Adipocyte (in vitro differentiated cells): ENCODE measurements around the gene MOCS2.
A peak's percentile ranks its signal among the peaks of the same experiment; 100 is the strongest.

Experiments used
- DNase-seq: peaks from one replicate; pipeline ENCODE4 v3.0.0-alpha.2; 2015; ENCODE audit warnings: low read depth
- H3K27me3 ChIP-seq: replicated peaks from 2 replicates; pipeline ENCODE4 v1.7.0; 2013; ENCODE audit warnings: mild to moderate bottlenecking, low read length, moderate library complexity; ENCODE audit not compliant: control insufficient read depth, insufficient read depth
- H3K36me3 ChIP-seq: 2 replicates; pipeline ENCODE4 v1.7.0; 2013; ENCODE audit warnings: low read length, mild to moderate bottlenecking, moderate library complexity; ENCODE audit not compliant: control insufficient read depth, insufficient read depth, severe bottlenecking
- H3K4me1 ChIP-seq: 2 replicates; pipeline ENCODE4 v1.7.0; 2013; ENCODE audit warnings: mild to moderate bottlenecking, low read length, moderate library complexity; ENCODE audit not compliant: control insufficient read depth, insufficient read depth
- H3K4me3 ChIP-seq: 2 replicates; pipeline ENCODE4 v1.7.0; 2013; ENCODE audit warnings: mild to moderate bottlenecking, low read length, moderate library complexity
- H3K9ac ChIP-seq: 2 replicates; pipeline ENCODE4 v1.7.0; 2013; ENCODE audit warnings: mild to moderate bottlenecking, low read length, moderate library complexity
- H3K9me3 ChIP-seq: 2 replicates; pipeline ENCODE4 v1.7.0; 2013; ENCODE audit warnings: mild to moderate bottlenecking, low read length, moderate library complexity; ENCODE audit not compliant: control insufficient read depth

MOCS2 gene

GRCh38 chr5:53109443-53110127 is at the start of gene MOCS2:
MOCS2 (minus strand) TSS chr5:53109757; CDS start chr5:53107174, 2,583 bp downstream.
- Histone ChIP-seq H3K4me3 (peak within 1 kb of the TSS; percentile 97), H3K27me3 (no peaks in the 10 kb centered on the region), H3K4me1 (peaks cover 17% of the 10 kb centered on the region), H3K9me3 (no peaks in the 10 kb centered on the region), H3K36me3 (no peaks in the 10 kb centered on the region), H3K9ac (peak within 1 kb of the TSS; percentile 95)
- DNase-seq, result peak; percentile 97

GRCh38 chr5:53151713-53152458 is 42.3 kb upstream of the MOCS2 start:
- H3K4me1 ChIP-seq, result no peaks in the 10 kb centered on the region
- no peaks in the 10 kb centered on the region for H3K27me3 ChIP-seq
- no peak overlapping the region for H3K9ac ChIP-seq
- no peaks in the 10 kb centered on the region for H3K36me3 ChIP-seq
- no peaks in the 10 kb centered on the region for H3K9me3 ChIP-seq
- no peak overlapping the region for H3K4me3 ChIP-seq
- peak; percentile 78 for DNase-seq

DNA sequence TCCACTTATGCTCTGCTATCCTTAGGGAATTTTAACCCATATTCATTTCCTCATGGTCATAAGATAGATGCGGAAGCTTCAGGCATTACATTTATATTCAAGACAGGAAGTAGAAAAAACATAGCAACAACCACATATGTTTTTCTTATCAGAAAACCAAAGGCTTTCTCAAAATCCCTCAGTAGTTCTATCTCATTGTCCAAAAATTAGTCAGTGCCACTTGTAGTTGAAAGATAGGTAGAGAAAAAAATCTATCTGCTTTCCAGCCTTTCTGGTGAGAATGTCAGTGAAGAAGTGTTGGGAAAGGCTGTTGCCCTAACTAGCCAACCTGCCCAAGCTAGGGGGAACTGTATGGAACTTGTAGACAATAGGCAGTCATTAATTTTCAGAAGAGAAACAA is 23.5 kb upstream of the MOCS2 start:
- Histone ChIP-seq H3K9ac (no peak overlapping the region), H3K27me3 (no peaks in the 10 kb centered on the region), H3K4me3 (no peak overlapping the region), H3K36me3 (no peaks in the 10 kb centered on the region), H3K9me3 (no peaks in the 10 kb centered on the region), H3K4me1 (peaks cover 11% of the 10 kb centered on the region)
- no peak for DNase-seq

DNA sequence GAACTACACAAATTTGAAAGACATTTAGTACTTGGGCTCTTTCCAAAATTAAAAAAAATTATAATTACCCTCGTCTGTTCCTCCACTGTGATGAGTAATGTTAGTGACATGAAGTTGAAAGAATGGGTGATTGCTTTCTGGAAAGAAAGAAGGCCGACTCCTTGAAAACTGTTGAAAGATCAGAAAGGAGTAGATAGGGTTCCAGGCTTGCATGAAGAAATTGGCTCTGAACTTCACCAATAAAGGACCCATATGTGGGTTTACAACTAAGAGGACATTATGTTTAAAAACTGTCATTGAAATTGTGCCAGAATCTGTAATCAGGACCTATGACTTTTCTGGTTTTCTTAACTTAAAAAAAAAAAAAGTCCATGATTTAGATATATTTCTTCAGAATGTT is 20.7 kb upstream of the MOCS2 start:
- no peaks in the 10 kb centered on the region for H3K27me3 ChIP-seq
- no peaks in the 10 kb centered on the region for H3K9me3 ChIP-seq
- H3K4me3 ChIP-seq, result no peak overlapping the region
- H3K9ac ChIP-seq, result no peak overlapping the region
- H3K4me1 ChIP-seq, result peaks cover 20% of the 10 kb centered on the region
- peak; percentile 68 for DNase-seq
- H3K36me3 ChIP-seq, result no peaks in the 10 kb centered on the region

GRCh38 chr5:53128481-53128880 is 18.9 kb upstream of the MOCS2 start:
- no peak for DNase-seq
- peaks cover 20% of the 10 kb centered on the region for H3K4me1 ChIP-seq
- H3K9ac ChIP-seq, result no peak overlapping the region
- no peaks in the 10 kb centered on the region for H3K36me3 ChIP-seq
- H3K27me3 ChIP-seq, result no peaks in the 10 kb centered on the region
- H3K4me3 ChIP-seq, result no peak overlapping the region
- no peaks in the 10 kb centered on the region for H3K9me3 ChIP-seq

DNA sequence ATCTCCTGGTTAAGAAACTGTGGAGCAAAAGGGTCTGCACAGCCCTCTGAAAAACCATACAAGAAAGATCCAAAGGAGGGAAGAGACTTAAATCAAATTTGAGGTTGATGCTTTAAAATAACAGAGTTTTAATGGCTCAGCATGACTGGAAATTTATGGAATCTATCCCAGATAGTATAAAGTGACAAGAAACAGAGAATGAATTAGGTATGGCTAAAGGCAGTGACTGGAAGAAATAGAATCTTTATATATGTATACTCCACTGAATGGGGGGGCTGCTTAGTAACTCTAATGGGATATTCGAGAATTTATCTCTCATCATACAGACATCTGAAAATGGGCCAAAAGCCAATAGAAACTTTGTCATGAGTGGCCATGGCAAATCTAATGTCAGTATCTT is 17.6 kb upstream of the MOCS2 start:
- Histone ChIP-seq H3K36me3 (no peaks in the 10 kb centered on the region), H3K9ac (no peak overlapping the region), H3K4me3 (no peak overlapping the region), H3K4me1 (peaks cover 20% of the 10 kb centered on the region), H3K27me3 (no peaks in the 10 kb centered on the region), H3K9me3 (no peaks in the 10 kb centered on the region)
- DNase-seq, result no peak

GRCh38 chr5:53126521-53126920 is 17.0 kb upstream of the MOCS2 start:
- Histone ChIP-seq H3K27me3 (no peaks in the 10 kb centered on the region), H3K9me3 (no peaks in the 10 kb centered on the region), H3K36me3 (no peaks in the 10 kb centered on the region), H3K4me3 (no peak overlapping the region), H3K4me1 (peaks cover 20% of the 10 kb centered on the region), H3K9ac (no peak overlapping the region)
- DNase-seq, result peak; percentile 40

GRCh38 chr5:53123702-53124101 is 14.1 kb upstream of the MOCS2 start:
- no peak overlapping the region for H3K4me3 ChIP-seq
- peaks cover 9% of the 10 kb centered on the region for H3K4me1 ChIP-seq
- peak; percentile 75 for DNase-seq
- H3K27me3 ChIP-seq, result no peaks in the 10 kb centered on the region
- H3K36me3 ChIP-seq, result no peaks in the 10 kb centered on the region
- H3K9ac ChIP-seq, result no peak overlapping the region
- no peaks in the 10 kb centered on the region for H3K9me3 ChIP-seq

DNA sequence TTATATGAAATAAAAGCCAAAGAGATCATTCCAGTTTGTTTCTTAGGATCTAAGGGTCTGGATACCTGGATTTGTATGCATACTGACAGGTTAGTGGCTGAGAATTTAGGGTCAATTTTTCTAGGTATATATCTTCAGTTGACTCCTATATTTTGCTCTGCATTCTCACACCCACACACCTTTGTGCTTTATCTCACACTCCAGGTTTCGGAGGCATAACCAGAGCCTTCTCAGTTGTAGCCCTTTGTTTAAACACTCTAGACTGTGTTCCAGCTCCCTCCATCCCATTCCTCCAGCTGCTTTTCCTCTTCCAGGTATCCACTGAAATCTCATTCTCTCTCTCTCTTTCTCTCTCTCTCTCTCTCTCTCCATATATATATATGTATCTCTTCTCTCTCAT is 10.6 kb upstream of the MOCS2 start:
- Histone ChIP-seq H3K4me3 (no peak overlapping the region), H3K4me1 (no peaks in the 10 kb centered on the region), H3K36me3 (no peaks in the 10 kb centered on the region), H3K27me3 (no peaks in the 10 kb centered on the region), H3K9me3 (no peaks in the 10 kb centered on the region), H3K9ac (no peak overlapping the region)
- no peak for DNase-seq

DNA sequence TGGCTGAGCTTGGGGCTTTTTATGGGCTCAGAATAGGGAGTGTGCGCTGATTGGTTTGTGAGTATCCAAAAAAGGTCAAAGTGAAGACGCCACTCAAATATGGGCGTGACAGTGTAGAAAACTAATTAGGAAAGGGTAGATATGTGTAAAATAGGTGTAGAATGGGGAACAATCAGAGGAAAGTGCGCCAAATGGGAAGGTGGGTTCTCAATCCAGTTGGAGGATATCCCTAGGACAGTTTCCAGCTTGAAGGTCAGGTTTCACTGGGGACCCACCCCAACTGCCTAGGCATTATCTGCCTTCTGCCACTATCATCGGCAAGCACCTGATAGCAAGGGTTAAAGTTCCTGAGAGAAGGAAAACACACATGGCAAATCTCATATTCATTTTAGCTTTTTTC is 9.3 kb upstream of the MOCS2 start:
- no peak for DNase-seq
- Histone ChIP-seq H3K4me1 (no peaks in the 10 kb centered on the region), H3K9me3 (no peaks in the 10 kb centered on the region), H3K36me3 (no peaks in the 10 kb centered on the region), H3K27me3 (no peaks in the 10 kb centered on the region), H3K9ac (no peak overlapping the region), H3K4me3 (no peak overlapping the region)

DNA sequence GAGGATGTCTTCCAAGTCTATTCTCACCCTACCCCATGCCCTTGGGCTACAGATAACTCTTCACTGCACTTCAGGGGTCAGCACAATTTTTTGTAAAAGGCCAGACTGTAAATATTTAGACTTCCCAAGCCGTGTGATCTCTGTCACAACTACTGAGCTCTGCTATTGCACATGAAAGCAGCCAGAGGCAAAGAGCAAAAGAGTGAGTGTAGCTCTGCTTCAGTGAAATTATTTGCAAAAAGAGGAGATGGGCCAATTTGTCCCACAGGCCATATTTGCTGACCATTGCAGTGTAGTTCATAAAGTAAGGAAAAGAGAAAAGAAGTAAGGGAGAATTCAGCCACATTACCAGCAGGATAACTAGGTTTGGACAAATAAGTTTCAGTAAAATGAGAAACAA is 7.0 kb upstream of the MOCS2 start:
- Histone ChIP-seq H3K4me3 (no peak overlapping the region), H3K9ac (no peak overlapping the region), H3K4me1 (no peaks in the 10 kb centered on the region), H3K9me3 (no peaks in the 10 kb centered on the region), H3K27me3 (no peaks in the 10 kb centered on the region), H3K36me3 (no peaks in the 10 kb centered on the region)
- DNase-seq, result no peak
